Liver (tissue), 9 donors: ENCODE data around the gene TAGLN. TPM values are rescaled to one million over a fixed set of nuclear protein-coding genes. Genes with fewer than 3 reads are reported as not detected.
A peak's percentile ranks its signal among the peaks of the same experiment; 100 is the strongest.

ENCODE experiments used
- DNase-seq: peaks from one replicate; pipeline ENCODE4 v3.0.0-alpha.2; 2017; ENCODE audit warnings: low spot score
- H3K27ac ChIP-seq, 2 donors: one replicate each; pipeline ENCODE4 v1.7.0; 2013; ENCODE audit warnings: inconsistent platforms in 2 of 2, low read length in 2 of 2, control low read depth in 1 of 2, low read depth in 1 of 2, mild to moderate bottlenecking in 1 of 2
- H3K27me3 ChIP-seq, 4 donors: one replicate each; pipeline versions ENCODE4 v1.6.1 to v1.7.0; 2013; ENCODE audit warnings: low read length in 3 of 4, inconsistent platforms in 1 of 4, mild to moderate bottlenecking in 1 of 4, moderate library complexity in 1 of 4; ENCODE audit not compliant: control insufficient read depth in 4 of 4, insufficient read depth in 4 of 4
- H3K36me3 ChIP-seq, 4 donors: one replicate each; pipeline versions ENCODE4 v1.6.1 to v1.7.0; 2013; ENCODE audit warnings: low read length in 3 of 4, mild to moderate bottlenecking in 3 of 4, low read depth in 1 of 4, moderate library complexity in 1 of 4; ENCODE audit not compliant: control insufficient read depth in 4 of 4, insufficient read depth in 3 of 4
- H3K4me1 ChIP-seq, 4 donors: one replicate each; pipeline versions ENCODE4 v1.6.1 to v1.7.0; 2013; ENCODE audit warnings: low read length in 3 of 4, mild to moderate bottlenecking in 3 of 4, moderate library complexity in 1 of 4; ENCODE audit not compliant: control insufficient read depth in 4 of 4, insufficient read depth in 4 of 4
- H3K4me3 ChIP-seq, 3 donors: one replicate each; pipeline versions ENCODE4 v1.6.1 to v1.7.0; 2013; ENCODE audit warnings: low read length in 3 of 3, control low read depth in 1 of 3, low read depth in 1 of 3, mild to moderate bottlenecking in 1 of 3
- H3K9ac ChIP-seq, 2 donors: one replicate each; pipeline ENCODE4 v1.7.0; 2013; ENCODE audit warnings: low read length in 2 of 2, mild to moderate bottlenecking in 2 of 2, moderate library complexity in 2 of 2, control low read depth in 1 of 2, low read depth in 1 of 2
- H3K9me3 ChIP-seq, 4 donors: one replicate each; pipeline versions ENCODE4 v1.6.1 to v1.7.0; 2013; ENCODE audit warnings: low read length in 3 of 4; ENCODE audit not compliant: control insufficient read depth in 4 of 4
- EGR1 ChIP-seq, 2 donors: IDR thresholded peaks; 2 replicates each; pipeline ENCODE4 v1.6.1; 2016 to 2018; ENCODE audit warnings: antibody characterized with exemption in 2 of 2, low read depth in 2 of 2
- FOXA1 ChIP-seq: IDR thresholded peaks from 2 replicates; pipeline ENCODE4 v1.6.1; 2016; ENCODE audit warnings: antibody characterized with exemption
- FOXA2 ChIP-seq: IDR thresholded peaks from 2 replicates; pipeline ENCODE4 v1.6.1; 2016; ENCODE audit warnings: antibody characterized with exemption
- HNF4G ChIP-seq: IDR thresholded peaks from 2 replicates; pipeline ENCODE4 v1.6.1; 2016; ENCODE audit warnings: antibody characterized with exemption
- JUND ChIP-seq, 2 donors: IDR thresholded peaks; 2 replicates each; pipeline ENCODE4 v1.6.1; 2016; ENCODE audit warnings: antibody characterized with exemption in 2 of 2
- NR2F2 ChIP-seq: IDR thresholded peaks from 2 replicates; pipeline ENCODE4 v1.6.1; 2016; ENCODE audit warnings: antibody characterized with exemption
- RXRA ChIP-seq, 2 donors: IDR thresholded peaks; 2 replicates each; pipeline ENCODE4 v1.6.1; 2017 to 2018; ENCODE audit warnings: antibody characterized with exemption in 2 of 2, mild to moderate bottlenecking in 1 of 2
- SP1 ChIP-seq: IDR thresholded peaks from 2 replicates; pipeline ENCODE4 v1.6.1; 2018; ENCODE audit warnings: antibody characterized with exemption, mild to moderate bottlenecking
- TAF1 ChIP-seq: conservative IDR thresholded peaks from 2 replicates; pipeline ENCODE4 v1.6.1; 2016; ENCODE audit warnings: antibody characterized with exemption, mild to moderate bottlenecking
- YY1 ChIP-seq: IDR thresholded peaks from 2 replicates; pipeline ENCODE4 v1.6.1; 2016; ENCODE audit warnings: antibody characterized with exemption, mild to moderate bottlenecking
- WGBS: extraction: QIAGEN DNeasy Blood & Tissue Kit; methylation state at CpG from one replicate; pipeline ENCODE4 v1.1.7; 2013; 5-methylcytosine and 5-hydroxymethylcytosine counted together
- polyA plus RNA-seq, 2 donors: library from polyadenylated mRNA; stranded (reverse) in 1 of 2; unstranded in 1 of 2; fragments of 200-250 nt in 1 of 2; fragments of >200 nt in 1 of 2; fragmentation: Nextera tagmentation in 1 of 2; extraction: Ambion mirVana in 1 of 2; gene quantifications; one replicate each; pipeline versions ENCODE4 v1.2.1 to v1.2.3, GENCODE V29; 2013 to 2015
- total RNA-seq, 2 donors: library from RNA; depleted of rRNA; stranded (reverse); fragments of >200 nt; gene quantifications; one replicate each; pipeline ENCODE4 v1.2.3, GENCODE V29; 2014
- TF ChIP-seq, protein P1 (sequence below): IDR thresholded peaks from 2 replicates; pipeline ENCODE4 v1.6.1; 2016; ENCODE audit warnings: antibody characterized with exemption
- TF ChIP-seq, protein P2 (sequence below): IDR thresholded peaks from 2 replicates; pipeline ENCODE4 v1.6.1; 2016; ENCODE audit warnings: antibody characterized with exemption, mild to moderate bottlenecking
- TF ChIP-seq, protein P3 (sequence below): IDR thresholded peaks from 2 replicates; pipeline ENCODE4 v1.6.1; 2016; ENCODE audit warnings: antibody characterized with exemption
- TF ChIP-seq, protein P4 (sequence below): fragments of 150-350 bp; IDR thresholded peaks from 2 replicates; pipeline ENCODE4 v1.5.1; 2017; ENCODE audit warnings: improper control_type of control experiment, low read depth, low read length; ENCODE audit not compliant: missing input control
- donor health status: healthy.
- donor health status: healthy.
- donor health status: healthy.
- donor health status: healthy.
- donor health status: healthy.

The TAGLN gene
- total and polyA plus RNA-seq, 4 donors, result 7.4 to 309 (median 96.2) TPM

DNA sequence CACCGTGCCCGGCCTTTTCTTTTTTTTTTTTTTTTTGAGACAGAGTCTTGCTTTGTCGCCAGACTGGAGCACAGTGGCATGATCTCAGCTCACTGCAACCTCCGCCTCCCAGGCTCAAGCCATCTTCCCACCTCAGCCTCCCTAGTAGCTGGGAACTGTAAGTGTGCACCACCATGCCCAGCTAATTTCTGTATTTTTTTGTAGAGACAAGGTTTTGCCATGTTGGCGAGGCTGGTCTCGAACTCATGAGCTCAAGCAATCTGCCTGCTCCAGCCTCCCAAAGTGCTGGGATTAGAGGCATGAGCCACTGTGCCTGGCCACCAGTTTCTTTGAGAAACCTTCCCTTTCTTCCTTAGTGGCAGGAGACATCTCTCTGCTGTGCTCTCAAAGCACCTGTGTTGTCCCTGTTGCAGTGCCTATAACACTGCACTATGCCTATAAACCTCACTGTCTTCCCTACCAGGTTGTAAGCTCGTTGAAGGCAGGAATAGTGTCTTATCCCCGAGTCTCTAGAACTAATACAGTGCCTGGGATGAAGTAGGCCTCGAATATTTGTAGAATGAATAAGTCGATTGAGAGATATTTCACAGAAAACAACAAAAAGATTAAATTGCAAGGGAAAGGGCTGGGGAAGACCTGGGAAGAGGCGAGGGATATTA, 13.7 kb downstream of the TAGLN start:
- peaks cover 2 to 41% (median 27%) of the 10 kb centered on the region in 4 donors for H3K36me3 ChIP-seq
- TF ChIP-seq, protein P1, sequence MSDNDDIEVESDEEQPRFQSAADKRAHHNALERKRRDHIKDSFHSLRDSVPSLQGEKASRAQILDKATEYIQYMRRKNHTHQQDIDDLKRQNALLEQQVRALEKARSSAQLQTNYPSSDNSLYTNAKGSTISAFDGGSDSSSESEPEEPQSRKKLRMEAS, result no peak
- TF ChIP-seq, protein P2, sequence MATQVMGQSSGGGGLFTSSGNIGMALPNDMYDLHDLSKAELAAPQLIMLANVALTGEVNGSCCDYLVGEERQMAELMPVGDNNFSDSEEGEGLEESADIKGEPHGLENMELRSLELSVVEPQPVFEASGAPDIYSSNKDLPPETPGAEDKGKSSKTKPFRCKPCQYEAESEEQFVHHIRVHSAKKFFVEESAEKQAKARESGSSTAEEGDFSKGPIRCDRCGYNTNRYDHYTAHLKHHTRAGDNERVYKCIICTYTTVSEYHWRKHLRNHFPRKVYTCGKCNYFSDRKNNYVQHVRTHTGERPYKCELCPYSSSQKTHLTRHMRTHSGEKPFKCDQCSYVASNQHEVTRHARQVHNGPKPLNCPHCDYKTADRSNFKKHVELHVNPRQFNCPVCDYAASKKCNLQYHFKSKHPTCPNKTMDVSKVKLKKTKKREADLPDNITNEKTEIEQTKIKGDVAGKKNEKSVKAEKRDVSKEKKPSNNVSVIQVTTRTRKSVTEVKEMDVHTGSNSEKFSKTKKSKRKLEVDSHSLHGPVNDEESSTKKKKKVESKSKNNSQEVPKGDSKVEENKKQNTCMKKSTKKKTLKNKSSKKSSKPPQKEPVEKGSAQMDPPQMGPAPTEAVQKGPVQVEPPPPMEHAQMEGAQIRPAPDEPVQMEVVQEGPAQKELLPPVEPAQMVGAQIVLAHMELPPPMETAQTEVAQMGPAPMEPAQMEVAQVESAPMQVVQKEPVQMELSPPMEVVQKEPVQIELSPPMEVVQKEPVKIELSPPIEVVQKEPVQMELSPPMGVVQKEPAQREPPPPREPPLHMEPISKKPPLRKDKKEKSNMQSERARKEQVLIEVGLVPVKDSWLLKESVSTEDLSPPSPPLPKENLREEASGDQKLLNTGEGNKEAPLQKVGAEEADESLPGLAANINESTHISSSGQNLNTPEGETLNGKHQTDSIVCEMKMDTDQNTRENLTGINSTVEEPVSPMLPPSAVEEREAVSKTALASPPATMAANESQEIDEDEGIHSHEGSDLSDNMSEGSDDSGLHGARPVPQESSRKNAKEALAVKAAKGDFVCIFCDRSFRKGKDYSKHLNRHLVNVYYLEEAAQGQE, result no peak
- H3K27me3 ChIP-seq, result no peaks in the 10 kb centered on the region
- H3K4me1 ChIP-seq, result no peaks in the 10 kb centered on the region
- H3K9ac ChIP-seq, result no peak overlapping the region
- no peak overlapping the region for H3K4me3 ChIP-seq
- DNase-seq, result no peak
- no peaks in the 10 kb centered on the region for H3K9me3 ChIP-seq
- 96% methylated on average over 11 of the region's 11 CpGs for WGBS
- no peak overlapping the region for H3K27ac ChIP-seq

DNA sequence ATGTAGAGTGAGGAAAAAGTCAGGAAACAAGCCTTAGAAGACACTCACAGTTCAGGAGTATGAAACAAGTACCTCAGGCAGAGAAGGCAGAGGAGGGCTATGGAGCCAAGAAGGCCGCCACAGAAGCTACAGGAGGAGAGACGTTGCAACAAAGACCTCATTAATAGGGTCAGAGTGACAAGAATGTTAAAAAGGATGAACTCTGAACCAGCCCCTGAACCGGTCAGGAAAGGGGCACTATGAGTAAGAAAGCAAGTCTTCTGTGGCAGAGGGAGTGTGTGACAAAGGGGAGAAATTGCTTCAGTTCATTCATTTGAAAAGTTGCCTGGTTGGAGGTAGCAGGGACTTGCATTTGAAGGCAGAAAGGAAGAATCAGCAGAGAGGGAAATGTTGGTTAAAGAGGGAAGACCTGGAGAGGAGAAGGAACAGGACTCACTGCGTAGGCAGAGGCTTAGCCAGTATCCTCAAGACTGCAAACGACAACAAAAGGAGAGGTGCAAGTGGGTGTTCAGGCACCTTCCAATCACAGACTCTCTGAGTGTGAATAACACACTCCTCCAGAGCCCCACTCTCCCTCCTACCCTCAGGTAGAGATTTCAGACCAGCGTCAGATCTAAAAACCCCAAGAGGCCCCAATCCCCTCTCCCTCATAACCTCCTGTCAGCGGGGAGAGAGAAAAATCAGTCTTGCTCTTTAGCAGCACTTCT, 15.4 kb downstream of the TAGLN start:
- Histone ChIP-seq H3K4me3 (no peak overlapping the region), H3K27me3 (no peaks in the 10 kb centered on the region), H3K4me1 (peaks cover 0 to 5% (median 0%) of the 10 kb centered on the region in 4 donors), H3K9ac (no peak overlapping the region), H3K9me3 (no peaks in the 10 kb centered on the region), H3K27ac (no peak overlapping the region), H3K36me3 (peaks cover 3 to 59% (median 42%) of the 10 kb centered on the region in 4 donors)
- 93% methylated on average over 7 of the region's 7 CpGs for WGBS
- DNase-seq, result no peak
- TF ChIP-seq, protein P3, sequence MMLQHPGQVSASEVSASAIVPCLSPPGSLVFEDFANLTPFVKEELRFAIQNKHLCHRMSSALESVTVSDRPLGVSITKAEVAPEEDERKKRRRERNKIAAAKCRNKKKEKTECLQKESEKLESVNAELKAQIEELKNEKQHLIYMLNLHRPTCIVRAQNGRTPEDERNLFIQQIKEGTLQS, result no peak
- no peak for TF ChIP-seq SP1

DNA sequence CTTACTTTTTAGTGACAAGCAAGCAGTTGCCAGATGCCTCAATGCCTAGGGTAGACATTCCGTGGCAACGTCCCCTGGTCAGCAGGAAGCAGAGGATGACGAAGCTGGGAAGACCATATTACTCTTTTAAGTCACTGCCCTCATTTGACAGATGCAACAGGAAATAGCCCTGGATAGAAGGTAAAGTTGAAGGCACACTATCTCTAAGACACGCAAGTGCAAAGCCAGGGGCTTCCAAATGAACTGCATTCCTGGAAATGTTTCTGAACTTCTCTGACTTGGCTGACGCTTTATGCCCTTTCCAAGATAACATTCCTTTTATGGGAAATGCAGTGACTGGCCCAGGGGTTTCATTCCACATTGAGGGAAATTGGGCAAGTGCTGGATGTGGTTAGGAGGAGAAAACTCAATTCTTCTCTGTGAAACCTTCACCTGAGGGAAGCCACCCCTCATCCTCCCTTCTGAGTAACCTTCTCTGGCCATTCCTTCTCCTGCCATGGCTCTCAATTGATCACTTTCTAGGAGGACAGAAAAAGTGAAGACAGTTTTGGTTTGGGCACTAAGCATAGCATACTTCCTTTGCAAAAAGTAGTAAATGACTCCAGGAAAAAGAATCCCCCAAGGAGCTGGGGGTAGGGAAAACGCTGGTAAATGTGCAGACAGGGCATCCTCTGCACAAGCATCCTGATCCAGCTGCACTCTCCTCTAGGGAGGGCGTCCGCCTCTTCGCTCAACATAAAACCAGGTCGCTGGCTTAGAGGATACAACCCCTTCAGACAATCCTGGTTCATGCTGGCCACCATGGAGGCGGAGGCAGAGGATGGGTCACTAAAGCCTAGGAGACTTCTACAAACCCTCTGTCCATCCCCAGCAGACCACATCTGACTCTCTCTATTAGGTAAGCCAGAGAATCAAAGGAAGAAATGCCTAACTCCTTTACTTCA, 18.2 kb downstream of the TAGLN start:
- Histone ChIP-seq H3K4me3 (no peak overlapping the region), H3K27ac (peak overlapping the region; percentile 39 to 50), H3K9ac (no peak overlapping the region), H3K4me1 (peaks cover 0 to 9% (median 0%) of the 10 kb centered on the region in 4 donors), H3K27me3 (no peaks in the 10 kb centered on the region), H3K9me3 (no peaks in the 10 kb centered on the region), H3K36me3 (peaks cover 4 to 72% (median 54%) of the 10 kb centered on the region in 4 donors)
- DNase-seq, result no peak
- WGBS, result 81% methylated on average over 11 of the region's 11 CpGs
- peak; percentile 93 for TF ChIP-seq NR2F2
- no peak for TF ChIP-seq EGR1 (IDR thresholded peaks at IDR 0.05; ENCODE audit: low read depth in 2 of 2)
- TF ChIP-seq, protein P2, result peak; percentile 33
- TF ChIP-seq, protein P4, sequence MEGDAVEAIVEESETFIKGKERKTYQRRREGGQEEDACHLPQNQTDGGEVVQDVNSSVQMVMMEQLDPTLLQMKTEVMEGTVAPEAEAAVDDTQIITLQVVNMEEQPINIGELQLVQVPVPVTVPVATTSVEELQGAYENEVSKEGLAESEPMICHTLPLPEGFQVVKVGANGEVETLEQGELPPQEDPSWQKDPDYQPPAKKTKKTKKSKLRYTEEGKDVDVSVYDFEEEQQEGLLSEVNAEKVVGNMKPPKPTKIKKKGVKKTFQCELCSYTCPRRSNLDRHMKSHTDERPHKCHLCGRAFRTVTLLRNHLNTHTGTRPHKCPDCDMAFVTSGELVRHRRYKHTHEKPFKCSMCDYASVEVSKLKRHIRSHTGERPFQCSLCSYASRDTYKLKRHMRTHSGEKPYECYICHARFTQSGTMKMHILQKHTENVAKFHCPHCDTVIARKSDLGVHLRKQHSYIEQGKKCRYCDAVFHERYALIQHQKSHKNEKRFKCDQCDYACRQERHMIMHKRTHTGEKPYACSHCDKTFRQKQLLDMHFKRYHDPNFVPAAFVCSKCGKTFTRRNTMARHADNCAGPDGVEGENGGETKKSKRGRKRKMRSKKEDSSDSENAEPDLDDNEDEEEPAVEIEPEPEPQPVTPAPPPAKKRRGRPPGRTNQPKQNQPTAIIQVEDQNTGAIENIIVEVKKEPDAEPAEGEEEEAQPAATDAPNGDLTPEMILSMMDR, result no peak
- peak; percentile 63 for TF ChIP-seq SP1
- no peak for TF ChIP-seq HNF4G
- TF ChIP-seq YY1, result no peak
- no peak for TF ChIP-seq TAF1
- no peak for TF ChIP-seq JUND (IDR thresholded peaks at IDR 0.05)
- TF ChIP-seq RXRA (IDR thresholded peaks at IDR 0.05), result peak; percentile 52 to 61
- TF ChIP-seq, protein P1, result no peak
- TF ChIP-seq FOXA2, result no peak
- TF ChIP-seq FOXA1, result no peak
